ENCODE data around the gene DTNBP1.

GRCh38 chr6:15708231-15708630 lies 45.4 kb upstream of the DTNBP1 start:
- TF ChIP-seq CTCF (conservative IDR thresholded peaks at IDR 0.05; ENCODE audit: low read depth, low read length) (no peak), CEBPB (IDR thresholded peaks at IDR 0.05; ENCODE audit: low read depth, low read length) (no peak), RAD21 (IDR thresholded peaks at IDR 0.05; ENCODE audit: low read length) (no peak), POLR2A (IDR thresholded peaks at IDR 0.05; ENCODE audit: low read depth, low read length) (no peak), MAZ (IDR thresholded peaks at IDR 0.05; ENCODE audit: borderline replicate concordance, low read depth, low read length) (no peak), MXI1 (IDR thresholded peaks at IDR 0.05; ENCODE audit: borderline replicate concordance, low read depth, low read length) (no peak), NFE2L2 (IDR thresholded peaks at IDR 0.05; ENCODE audit: low read depth, low read length) (no peak), FOS (IDR thresholded peaks at IDR 0.05; ENCODE audit: low read depth, low read length) (no peak), SMC3 (IDR thresholded peaks at IDR 0.05; ENCODE audit: low read depth, low read length) (no peak)
- TF ChIP-seq, protein P1, sequence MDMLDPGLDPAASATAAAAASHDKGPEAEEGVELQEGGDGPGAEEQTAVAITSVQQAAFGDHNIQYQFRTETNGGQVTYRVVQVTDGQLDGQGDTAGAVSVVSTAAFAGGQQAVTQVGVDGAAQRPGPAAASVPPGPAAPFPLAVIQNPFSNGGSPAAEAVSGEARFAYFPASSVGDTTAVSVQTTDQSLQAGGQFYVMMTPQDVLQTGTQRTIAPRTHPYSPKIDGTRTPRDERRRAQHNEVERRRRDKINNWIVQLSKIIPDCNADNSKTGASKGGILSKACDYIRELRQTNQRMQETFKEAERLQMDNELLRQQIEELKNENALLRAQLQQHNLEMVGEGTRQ (IDR thresholded peaks at IDR 0.05; ENCODE audit: low read depth, low read length), result no peak
